ENCODE measurements around the gene FYB2. TPM values are rescaled to one million over a fixed set of nuclear protein-coding genes. Genes with fewer than 3 reads are reported as not detected.

FYB2 gene
- total RNA-seq (15.3 and 15.5 TPM in 2 replicates), polyA plus RNA-seq (18.6 and 21.0 TPM in 2 replicates)

GRCh38 chr1:56819387-56819899, at the start of gene FYB2:
Gene FYB2, minus strand, starts transcription at chr1:56819404. Its CDS starts 114 bp downstream, at chr1:56819290.
- peak; percentile 46 for DNase-seq (ENCODE audit: low spot score)
- Histone ChIP-seq H3K4me2 (peak within 1 kb of the TSS; percentile 68), H3K9me2 (replicated peaks; ENCODE audit: insufficient read depth) (no peaks in the 10 kb centered on the region), H3K9me3 (ENCODE audit: low read depth) (no peaks in the 10 kb centered on the region), H3K4me1 (ENCODE audit: insufficient read depth) (peaks cover 35% of the 10 kb centered on the region), H3K27me3 (no peaks in the 10 kb centered on the region), H4K20me1 (ENCODE audit: insufficient read depth, poor library complexity, severe bottlenecking) (no peaks in the 10 kb centered on the region), H3K36me3 (replicated peaks; ENCODE audit: insufficient read depth, low read depth) (no peaks in the 10 kb centered on the region), H3K27ac (peak within 1 kb of the TSS; percentile 86), H2AFZ (no peak within 1 kb of the TSS), H3K4me3 (no peak within 1 kb of the TSS), H3K79me2 (peaks cover 16% of the 10 kb centered on the region)
- TF ChIP-seq EZH2phosphoT487 (IDR thresholded peaks at IDR 0.05; ENCODE audit: low read depth, severe bottlenecking, unreplicated experiment) (no peak), EZH2 (IDR thresholded peaks at IDR 0.05; ENCODE audit: borderline replicate concordance) (no peak), CTCF (IDR thresholded peaks at IDR 0.05; ENCODE audit: poor library complexity) (no peak)
- WGBS (ENCODE audit: low lambda C conversion rate, missing lambda C conversion rate), result 43% methylated on average over 10 of the region's 10 CpGs

- H3K4me3 ChIP-seq, result no peak overlapping the region
- no peaks in the 10 kb centered on the region for H3K79me2 ChIP-seq
- no peaks in the 10 kb centered on the region for H3K9me2 ChIP-seq (replicated peaks; ENCODE audit: insufficient read depth)
- H3K27ac ChIP-seq, result no peak overlapping the region
- no peaks in the 10 kb centered on the region for H4K20me1 ChIP-seq (ENCODE audit: insufficient read depth, poor library complexity, severe bottlenecking)
- no peak overlapping the region for H2AFZ ChIP-seq
- TF ChIP-seq EZH2 (IDR thresholded peaks at IDR 0.05; ENCODE audit: borderline replicate concordance), result no peak
- TF ChIP-seq CTCF (IDR thresholded peaks at IDR 0.05; ENCODE audit: poor library complexity), result no peak
- no peak for TF ChIP-seq EZH2phosphoT487 (IDR thresholded peaks at IDR 0.05; ENCODE audit: low read depth, severe bottlenecking, unreplicated experiment)
- H3K4me2 ChIP-seq, result no peak overlapping the region
- H3K36me3 ChIP-seq (replicated peaks; ENCODE audit: insufficient read depth, low read depth), result no peaks in the 10 kb centered on the region
- H3K4me1 ChIP-seq (ENCODE audit: insufficient read depth), result peaks cover 4% of the 10 kb centered on the region
- WGBS (ENCODE audit: low lambda C conversion rate, missing lambda C conversion rate), result 69% methylated on average over 2 of the region's 2 CpGs
- DNase-seq (ENCODE audit: low spot score), result no peak
- H3K27me3 ChIP-seq, result no peaks in the 10 kb centered on the region
- no peaks in the 10 kb centered on the region for H3K9me3 ChIP-seq (ENCODE audit: low read depth)
These were observed 49.6 kb upstream of the FYB2 start for GRCh38 chr1:56868761-56869160.

- 89% methylated on average over 5 of the region's 5 CpGs for WGBS (ENCODE audit: low lambda C conversion rate, missing lambda C conversion rate)
- no peaks in the 10 kb centered on the region for H3K79me2 ChIP-seq
- no peak overlapping the region for H3K4me2 ChIP-seq
- no peak overlapping the region for H3K4me3 ChIP-seq
- no peaks in the 10 kb centered on the region for H3K9me2 ChIP-seq (replicated peaks; ENCODE audit: insufficient read depth)
- H3K4me1 ChIP-seq (ENCODE audit: insufficient read depth), result no peaks in the 10 kb centered on the region
- H4K20me1 ChIP-seq (ENCODE audit: insufficient read depth, poor library complexity, severe bottlenecking), result no peaks in the 10 kb centered on the region
- no peaks in the 10 kb centered on the region for H3K9me3 ChIP-seq (ENCODE audit: low read depth)
- no peak overlapping the region for H3K27ac ChIP-seq
- H3K36me3 ChIP-seq (replicated peaks; ENCODE audit: insufficient read depth, low read depth), result no peaks in the 10 kb centered on the region
- no peak overlapping the region for H2AFZ ChIP-seq
- DNase-seq (ENCODE audit: low spot score), result no peak
- H3K27me3 ChIP-seq, result no peaks in the 10 kb centered on the region
- TF ChIP-seq EZH2 (IDR thresholded peaks at IDR 0.05; ENCODE audit: borderline replicate concordance) (no peak), EZH2phosphoT487 (IDR thresholded peaks at IDR 0.05; ENCODE audit: low read depth, severe bottlenecking, unreplicated experiment) (no peak), CTCF (IDR thresholded peaks at IDR 0.05; ENCODE audit: poor library complexity) (no peak)
These were observed 48.3 kb upstream of the FYB2 start for GRCh38 chr1:56867491-56867890.
